Suprapubic skin (tissue), 4 donors: Measurements from ENCODE around the gene SMOC2.

ENCODE experiments used
- CTCF ChIP-seq, 2 donors: fragments of 200-600 bp in 1 of 2; fragments of 450-650 bp in 1 of 2; sonication (generic) in 1 of 2; IDR thresholded peaks; one replicate each; pipeline ENCODE4 v1.5.1; 2016 to 2019; ENCODE audit warnings: antibody characterized with exemption in 2 of 2, mild to moderate bottlenecking in 1 of 2, moderate library complexity in 1 of 2
- POLR2A ChIP-seq, 2 donors: fragments of 450-650 bp; IDR thresholded peaks; one replicate each; pipeline ENCODE4 v1.6.1; 2017; ENCODE audit warnings: antibody characterized with exemption in 2 of 2, mild to moderate bottlenecking in 2 of 2, moderate library complexity in 2 of 2
- POLR2AphosphoS5 ChIP-seq, 3 donors: sonication (generic); formaldehyde crosslinking; IDR thresholded peaks; one replicate each; pipeline ENCODE4 v1.6.1; 2017; ENCODE audit warnings: antibody characterized with exemption in 3 of 3

GRCh38 chr6:168648240-168649125 lies 207.5 kb downstream of the SMOC2 start:
- TF ChIP-seq POLR2AphosphoS5 (IDR thresholded peaks at IDR 0.05) = no peak
- no peak for TF ChIP-seq CTCF (IDR thresholded peaks at IDR 0.05)
- TF ChIP-seq POLR2A (IDR thresholded peaks at IDR 0.05) = no peak
